GM18868 (cell line): ENCODE measurements around the gene FXYD3.
A peak's percentile ranks its signal among the peaks of the same experiment; 100 is the strongest.
"Not testable (repeated sequence)": the region's sequence is repeated elsewhere in the genome, so short reads cannot be mapped to it uniquely, and the experiment has no call there.

ENCODE experiments used
- ATAC-seq: cut with Tn5 transposase; IDR thresholded peaks from one replicate; pipeline ENCODE4 v1.9.1; 2021; ENCODE audit warnings: mild to moderate bottlenecking, moderate library complexity; ENCODE audit not compliant: unreplicated experiment

FXYD3 gene

DNA sequence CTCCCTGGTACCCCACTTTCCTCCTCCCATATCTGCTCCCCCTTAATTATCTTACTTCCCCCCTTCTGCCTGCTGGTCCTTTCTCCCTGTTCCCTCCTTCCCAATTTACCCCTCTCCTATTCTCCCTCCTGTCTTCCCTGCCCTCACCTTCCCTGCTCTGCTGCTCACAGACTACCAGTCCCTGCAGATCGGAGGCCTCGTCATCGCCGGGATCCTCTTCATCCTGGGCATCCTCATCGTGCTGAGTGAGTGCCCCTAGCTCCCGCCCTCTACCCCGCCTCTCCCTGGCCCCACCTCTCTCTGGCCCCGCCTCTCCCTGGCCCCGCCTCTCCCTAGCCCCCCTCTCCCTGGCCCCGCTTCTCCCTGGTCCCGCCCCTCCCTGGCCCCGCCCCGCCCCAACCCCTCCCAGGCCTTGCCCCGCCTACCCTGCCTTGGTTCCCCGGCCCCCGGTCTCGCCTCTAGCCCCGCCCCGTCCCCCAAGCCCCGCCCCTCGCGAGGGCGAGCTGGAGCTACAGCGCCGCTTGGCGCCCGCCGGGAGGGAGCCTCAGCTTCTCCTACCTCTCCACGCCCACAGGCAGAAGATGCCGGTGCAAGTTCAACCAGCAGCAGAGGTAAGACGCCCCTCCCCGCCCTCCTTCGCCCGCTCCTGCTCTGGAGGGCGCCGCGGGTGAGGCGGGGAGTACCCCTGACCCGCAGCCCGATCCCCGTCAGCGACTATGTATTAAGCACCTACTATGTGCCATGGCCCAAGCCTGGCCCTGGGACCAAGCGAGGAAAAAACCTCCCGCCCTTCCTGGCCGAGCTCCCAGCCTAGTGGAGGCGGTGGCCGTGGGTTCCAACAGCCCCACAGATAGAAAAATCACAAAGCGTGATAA lies 25.6 kb downstream of the FXYD3 start:
- peak; percentile 68 for ATAC-seq

DNA sequence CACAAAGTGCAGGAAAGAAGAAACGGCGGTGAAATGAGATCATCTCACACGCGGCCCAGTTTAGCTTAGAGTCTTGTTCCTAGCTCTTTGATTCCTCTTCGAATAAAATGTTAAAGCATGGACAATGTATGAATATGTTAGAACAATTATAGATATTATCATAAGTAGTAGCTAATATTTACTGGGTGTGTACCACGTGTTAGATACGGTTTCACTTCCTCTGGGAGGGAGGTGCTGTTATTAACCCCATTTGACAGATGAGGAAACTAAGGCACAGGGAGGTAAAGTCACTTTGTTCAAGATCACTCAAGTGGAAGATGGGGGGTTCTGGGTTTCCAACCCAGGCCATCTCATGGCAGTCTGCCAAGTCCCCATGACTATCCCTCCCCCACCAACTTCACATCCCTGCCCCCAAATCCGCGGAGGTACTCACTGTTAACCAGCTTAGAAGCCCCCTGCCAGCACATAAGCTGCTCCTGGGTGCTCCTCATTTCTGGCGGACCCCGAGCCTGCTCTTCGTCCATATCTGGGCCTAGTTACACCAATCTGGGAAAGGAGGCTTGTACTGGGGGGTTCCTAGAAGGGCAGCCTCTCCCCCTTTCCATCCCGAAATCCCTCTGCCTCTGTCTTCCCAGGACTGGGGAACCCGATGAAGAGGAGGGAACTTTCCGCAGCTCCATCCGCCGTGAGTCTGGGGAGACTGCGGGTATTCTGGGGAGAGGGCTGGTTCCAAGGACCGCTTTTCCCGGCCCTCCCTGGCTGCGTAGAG lies 26.4 kb downstream of the FXYD3 start:
- no peak for ATAC-seq

DNA sequence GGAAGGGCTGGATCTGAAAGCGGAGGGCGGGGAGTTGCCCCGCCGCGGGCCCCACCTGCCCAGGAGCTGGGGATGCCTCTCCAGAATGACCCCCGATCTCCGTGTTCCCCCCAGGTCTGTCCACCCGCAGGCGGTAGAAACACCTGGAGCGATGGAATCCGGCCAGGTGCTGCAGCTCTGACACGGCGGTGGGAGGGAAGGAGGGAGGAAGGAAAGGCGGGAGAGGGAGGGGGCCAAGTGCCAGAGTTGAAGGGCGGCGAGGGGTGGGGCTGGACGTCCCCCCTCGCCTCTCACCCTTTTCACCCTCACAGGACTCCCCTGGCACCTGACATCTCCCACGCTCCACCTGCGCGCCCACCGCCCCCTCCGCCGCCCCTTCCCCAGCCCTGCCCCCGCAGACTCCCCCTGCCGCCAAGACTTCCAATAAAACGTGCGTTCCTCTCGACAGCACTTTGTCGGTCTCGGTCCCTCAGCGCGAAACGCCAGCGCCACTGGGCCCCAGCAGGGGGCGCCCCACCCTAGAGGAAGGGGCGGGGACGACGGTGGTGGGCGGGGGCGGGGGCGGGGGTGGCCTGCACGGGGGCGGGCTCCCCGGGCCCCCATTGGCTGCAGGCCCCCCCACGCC lies 27.1 kb downstream of the FXYD3 start:
- ATAC-seq = no peak

DNA sequence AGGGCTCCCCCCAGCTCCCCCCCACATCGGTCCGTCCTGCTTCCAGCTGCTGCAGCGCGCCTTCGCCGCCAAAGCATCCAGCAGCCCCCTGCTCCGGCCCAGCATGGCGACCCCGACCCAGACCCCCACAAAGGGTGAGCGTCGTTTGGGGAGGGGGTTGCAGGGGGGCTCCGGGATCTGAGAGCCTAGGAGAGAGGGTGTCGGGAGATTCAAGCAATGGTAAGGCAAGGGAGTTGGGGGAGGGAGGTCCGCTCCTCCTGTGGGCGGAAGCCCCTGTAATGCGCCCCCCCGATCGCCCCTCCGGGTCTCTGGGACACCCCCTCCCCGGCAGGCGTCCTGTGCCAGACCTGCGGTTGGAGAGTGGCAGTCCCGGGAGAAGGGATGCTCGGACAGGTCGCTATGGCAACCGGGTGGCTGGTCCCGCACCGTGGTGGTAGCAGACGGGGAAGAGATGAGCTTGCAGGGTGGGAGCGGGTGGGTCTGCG lies 27.6 kb downstream of the FXYD3 start, which contains the start of gene FXYD7:
TSS of gene FXYD7 (plus strand) at position 25 of the 485 bp plus-strand sequence. CDS start at position 104, 79 bp downstream.
- ATAC-seq = no peak

DNA sequence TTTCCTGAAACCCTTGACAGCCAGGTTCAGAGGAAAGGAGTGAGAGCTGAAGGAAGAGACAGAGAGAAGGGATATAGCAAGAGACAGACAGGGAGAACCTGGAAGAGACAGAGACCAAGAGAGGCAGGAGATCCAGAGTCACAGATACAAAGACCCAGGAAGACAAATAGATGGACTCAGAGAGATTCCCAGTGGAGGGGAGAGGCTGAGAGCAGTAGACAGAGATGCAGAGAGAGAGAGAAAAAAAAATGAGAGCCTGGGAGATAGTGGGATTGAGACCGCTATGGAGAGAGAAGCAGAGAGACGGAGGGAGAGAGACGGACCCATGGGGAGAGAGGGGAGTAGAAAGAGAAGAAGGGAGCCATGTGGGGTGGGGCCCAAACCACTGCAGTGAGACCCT lies 28.2 kb downstream of the FXYD3 start:
- ATAC-seq = no peak

GRCh38 chr19:35144259-35144599 lies 28.6 kb downstream of the FXYD3 start:
- no peak for ATAC-seq

DNA sequence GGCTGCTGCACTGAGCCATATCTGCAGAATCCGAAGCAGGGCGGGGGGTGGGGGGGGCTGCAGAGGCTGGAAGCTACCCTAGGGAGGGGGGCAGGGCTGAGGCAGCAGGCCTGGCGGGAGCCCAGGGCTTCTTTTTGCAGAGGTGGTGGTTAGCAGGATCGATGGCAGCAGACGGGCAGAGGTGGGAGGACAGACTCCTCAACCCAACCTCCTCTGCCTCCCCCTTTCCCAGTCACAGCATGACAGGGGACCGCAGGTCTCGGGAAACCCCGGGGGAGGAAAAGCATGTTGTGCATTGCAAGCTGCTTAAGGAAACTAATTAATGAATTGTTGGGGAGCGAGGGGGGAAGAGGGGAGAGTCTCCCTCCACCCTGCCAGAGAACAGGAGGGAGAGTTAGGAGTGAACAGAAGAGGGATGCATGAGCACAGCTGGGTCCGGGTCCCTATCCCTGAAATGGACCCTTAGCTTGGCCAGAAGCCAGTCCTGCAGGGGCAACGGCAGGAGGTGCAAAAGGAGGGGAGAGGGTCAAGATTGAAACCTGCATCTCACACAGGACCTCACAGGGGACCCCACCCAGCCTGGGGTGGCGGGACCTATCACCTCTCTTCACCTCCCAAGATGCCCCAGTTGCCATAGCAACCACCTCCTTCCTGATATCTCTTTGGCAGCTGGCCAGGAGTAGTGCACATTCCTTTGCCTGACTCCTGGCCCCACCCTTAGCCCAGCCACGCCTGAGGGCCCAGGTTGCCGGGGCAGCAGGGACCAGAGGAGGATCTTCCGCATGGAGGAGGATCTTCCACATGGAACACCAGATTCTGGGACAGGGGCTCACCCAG lies 29.2 kb downstream of the FXYD3 start:
- no peak for ATAC-seq

DNA sequence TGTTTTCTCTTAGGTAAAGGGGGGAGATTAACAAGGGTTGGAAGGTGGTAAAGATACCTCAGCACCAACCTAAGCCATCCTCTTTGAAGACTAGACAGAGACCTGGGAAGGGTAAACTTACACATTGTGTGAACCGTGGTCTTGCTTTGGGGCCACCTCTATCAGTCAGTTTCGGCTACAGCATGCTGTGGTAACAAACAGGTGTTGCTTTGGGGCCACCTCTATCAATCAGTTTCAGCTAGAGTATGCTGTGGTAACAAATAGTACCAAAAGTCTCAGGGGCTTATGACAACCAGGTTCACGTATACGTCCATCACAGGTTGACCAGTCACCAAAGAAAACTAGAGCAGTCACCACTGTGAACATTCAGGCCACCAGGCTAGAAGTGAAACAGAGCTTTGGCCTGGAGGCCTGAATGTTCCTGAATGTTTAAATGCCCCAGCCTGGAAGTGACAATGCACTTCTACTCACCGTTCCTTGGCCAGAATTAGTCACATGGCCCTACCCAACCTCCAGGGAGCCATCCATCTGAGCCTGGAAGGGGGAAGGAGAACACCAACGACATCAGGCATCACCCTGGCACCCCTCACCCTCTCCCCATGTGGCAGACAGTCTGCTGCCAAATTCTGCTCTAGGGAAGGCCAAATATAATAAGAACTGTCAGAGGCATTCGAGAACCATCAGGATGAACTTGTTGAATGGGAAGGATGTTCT lies 31.3 kb downstream of the FXYD3 start:
- ATAC-seq = no peak

GRCh38 chr19:35149463-35149862 lies 33.8 kb downstream of the FXYD3 start:
- ATAC-seq = no peak

DNA sequence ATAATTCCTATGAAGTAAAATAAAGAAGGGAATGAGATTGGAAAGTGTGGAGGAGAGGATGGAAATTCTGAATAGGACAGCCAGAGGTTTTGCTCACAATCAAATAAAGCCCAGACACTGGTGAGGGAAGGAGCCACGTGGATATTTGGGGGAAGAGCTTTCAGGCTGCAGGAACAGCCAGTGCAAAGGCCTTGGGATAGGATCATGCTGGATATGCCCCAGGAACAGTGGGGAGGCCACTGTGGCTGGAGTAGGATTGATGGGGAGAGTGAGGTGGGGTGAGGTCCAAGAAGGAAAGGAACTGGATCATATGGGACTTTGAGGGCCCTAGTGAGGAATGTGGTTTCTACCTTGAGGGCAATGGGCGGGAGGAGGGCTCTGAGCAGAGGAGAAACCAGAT lies 34.8 kb downstream of the FXYD3 start:
- no peak for ATAC-seq

GRCh38 chr19:35151273-35152065 lies 35.8 kb downstream of the FXYD3 start:
- no peak for ATAC-seq

GRCh38 chr19:35153129-35153522 lies 37.5 kb downstream of the FXYD3 start:
- not testable (repeated sequence) for ATAC-seq

DNA sequence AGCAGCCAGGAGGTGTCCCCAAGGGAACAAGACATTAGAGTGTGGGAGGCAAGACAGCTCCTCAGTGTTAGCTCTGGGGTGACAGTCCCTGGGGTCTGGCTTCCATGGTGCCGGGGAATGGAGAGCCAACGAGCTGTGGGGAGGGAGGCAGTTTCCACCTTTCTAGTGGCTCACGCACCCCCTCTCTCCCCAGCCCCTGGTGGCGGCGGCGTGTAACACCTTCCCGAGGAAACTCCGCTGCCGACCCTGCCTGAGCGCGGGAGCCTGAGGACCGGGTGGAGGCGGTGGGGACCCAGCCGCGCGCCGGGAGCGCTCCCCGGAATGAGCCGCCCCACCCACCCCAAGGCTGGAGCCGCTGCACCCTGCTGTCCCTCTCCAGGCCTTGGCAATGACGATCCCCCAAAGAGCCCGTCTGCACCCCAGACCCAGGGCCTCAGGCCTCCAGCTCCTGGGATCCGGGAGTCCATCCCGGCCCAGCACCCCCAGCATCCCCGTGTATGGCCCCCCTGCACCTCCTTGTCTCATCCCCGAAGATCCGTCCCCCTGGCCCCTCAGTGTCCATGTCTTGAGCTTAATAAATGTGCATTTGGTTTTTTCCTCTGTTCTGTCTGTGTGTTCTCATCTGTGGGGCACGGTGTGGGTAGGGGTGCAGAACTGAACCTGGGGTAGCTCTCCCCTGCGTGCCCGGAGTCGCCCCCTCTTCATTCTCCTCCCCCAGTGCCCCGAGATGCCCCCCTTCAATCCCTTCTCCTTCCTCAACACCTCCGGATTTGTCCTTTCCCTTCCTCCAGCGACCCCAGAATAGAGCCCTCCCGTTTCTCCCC lies 38.3 kb downstream of the FXYD3 start:
- no peak for ATAC-seq

DNA sequence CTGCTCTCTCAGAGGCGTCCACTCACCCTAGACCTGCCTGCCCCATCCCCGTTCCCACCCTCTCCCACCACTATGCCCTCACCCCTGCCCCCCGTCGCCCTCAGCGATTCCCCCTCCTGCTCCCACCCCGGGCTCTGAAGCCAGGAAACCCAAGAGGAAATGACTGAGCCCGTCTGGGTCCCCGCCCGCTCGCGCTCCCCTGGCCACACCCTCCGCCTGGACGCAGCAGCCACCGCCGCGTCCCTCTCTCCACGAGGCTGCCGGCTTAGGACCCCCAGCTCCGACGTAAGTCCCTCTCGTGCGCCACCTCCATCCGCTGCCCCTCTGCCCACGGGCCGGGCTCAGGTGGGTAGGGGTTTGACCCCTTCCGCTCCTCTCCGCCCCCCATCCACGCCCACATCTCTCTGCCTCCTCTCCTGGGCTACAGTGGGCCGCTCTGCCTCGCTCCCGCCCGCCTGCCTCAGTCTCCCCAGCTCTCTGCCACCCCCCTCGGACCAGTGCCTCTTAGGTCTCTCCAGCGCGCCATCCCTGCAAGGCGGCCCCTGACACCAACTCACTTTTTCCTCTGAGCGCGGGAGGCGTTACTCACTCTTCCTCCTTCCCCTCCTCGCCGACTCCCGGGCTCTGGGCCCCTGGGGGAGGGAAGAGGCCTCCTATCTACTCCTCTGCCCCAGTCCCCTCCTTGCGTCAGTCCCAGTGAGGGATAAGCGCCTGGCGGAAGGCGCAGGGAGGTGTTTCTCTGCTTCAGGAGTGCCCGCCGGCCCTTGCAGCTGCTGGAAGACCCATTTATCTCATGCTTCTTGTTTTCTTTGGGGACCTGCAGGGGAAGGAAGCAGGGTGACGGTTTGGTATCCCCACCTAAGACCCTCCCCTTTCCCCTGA lies 39.1 kb downstream of the FXYD3 start, which contains the start of gene FXYD5:
TSS of gene FXYD5 (plus strand) at position 211 of the 882 bp plus-strand sequence. CDS start 816 bp downstream, outside the sequence.
- ATAC-seq = no peak

GRCh38 chr19:35155441-35155840 lies 39.8 kb downstream of the FXYD3 start:
- no peak for ATAC-seq

GRCh38 chr19:35155981-35156672 lies 40.5 kb downstream of the FXYD3 start:
- ATAC-seq = no peak

DNA sequence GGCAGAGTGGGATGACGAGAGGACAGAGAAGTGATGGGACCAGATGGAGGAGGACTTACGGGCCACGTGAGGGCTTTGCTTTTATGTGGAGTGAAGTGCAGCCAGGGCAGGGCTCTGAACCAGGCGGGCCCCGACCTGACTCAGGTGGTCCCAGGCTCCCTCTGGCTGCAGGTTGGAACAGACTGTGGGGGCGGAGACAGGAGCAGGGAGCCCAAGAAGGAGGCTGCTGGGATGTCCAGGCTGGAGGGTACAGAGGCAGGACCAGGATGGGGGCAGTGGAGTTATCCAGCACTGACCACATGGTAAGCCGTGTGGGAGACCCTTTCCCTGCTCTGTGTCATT lies 41.0 kb downstream of the FXYD3 start:
- no peak for ATAC-seq
